Stimulated activated CD4-positive, alpha-beta T cell treated with anti-CD3 and anti-CD28 coated beads, Interleukin-12 subunit alpha, Interleukin-12 subunit beta, amount 100 ng/mL, for 48 hours (primary cell): ENCODE results near the gene LDLRAD4.

Experiments used
- DNase-seq, 3 donors: peaks; one replicate each; pipeline ENCODE4 v3.0.0-alpha.2; 2020; ENCODE audit warnings: low read depth in 2 of 3, low spot score in 1 of 3

Gene LDLRAD4

DNA sequence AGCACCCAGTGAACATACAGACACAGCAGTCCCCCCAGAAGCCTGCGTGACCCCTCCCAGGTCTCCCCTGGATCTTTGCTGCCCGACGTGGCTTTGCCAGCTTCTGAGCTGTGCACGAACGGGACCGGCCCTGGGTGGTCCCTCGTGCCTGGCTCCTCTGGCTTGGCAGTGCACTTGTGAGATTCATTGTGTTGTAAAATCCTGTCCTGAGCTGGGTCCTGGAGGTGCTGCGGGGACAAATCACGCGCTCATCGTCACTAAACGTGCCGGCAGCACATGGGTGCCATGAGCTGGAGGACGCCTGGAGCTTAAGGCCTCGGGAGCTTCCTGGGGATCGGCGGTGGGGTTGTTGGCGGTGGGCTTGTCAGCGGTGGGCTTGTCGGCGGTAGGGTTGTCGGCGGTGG lies 402.9 kb downstream of the LDLRAD4 start:
- DNase-seq = no peak

DNA sequence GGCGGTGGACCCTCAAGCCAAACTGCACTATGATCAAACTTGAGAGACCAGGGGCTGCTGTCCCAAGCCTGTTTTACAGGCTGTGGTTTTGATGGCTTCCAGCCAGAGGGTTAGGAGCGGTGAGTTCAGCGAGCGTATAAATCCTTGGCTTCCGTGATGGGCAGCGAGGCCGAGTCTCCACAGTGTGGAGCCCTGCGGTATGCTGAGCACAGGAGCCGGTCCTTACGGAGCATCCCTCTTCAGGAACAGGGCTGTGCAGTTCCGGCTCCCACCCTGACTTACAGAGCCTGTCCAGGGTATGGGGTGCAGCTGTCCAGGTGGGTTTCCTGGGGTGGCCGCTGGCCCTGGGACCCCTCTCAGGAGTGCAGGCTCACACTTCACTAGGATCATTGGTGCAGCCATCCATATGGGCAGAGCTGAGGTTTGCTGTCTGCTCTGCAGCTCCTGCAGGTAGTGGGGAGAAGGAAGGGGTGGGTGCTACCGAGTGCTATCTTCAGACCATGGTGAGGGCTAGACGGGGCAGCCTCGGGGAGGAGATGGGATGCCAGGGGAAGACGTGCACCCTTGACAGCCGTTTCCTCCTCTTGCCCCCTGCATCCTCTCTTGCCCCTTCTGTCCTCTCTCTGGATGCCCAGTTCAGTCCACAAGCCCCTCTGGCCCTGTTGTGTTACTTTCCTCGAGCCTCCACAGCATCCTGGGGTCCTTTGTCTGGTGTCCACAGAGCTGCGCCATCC lies 403.5 kb downstream of the LDLRAD4 start:
- no peak for DNase-seq

DNA sequence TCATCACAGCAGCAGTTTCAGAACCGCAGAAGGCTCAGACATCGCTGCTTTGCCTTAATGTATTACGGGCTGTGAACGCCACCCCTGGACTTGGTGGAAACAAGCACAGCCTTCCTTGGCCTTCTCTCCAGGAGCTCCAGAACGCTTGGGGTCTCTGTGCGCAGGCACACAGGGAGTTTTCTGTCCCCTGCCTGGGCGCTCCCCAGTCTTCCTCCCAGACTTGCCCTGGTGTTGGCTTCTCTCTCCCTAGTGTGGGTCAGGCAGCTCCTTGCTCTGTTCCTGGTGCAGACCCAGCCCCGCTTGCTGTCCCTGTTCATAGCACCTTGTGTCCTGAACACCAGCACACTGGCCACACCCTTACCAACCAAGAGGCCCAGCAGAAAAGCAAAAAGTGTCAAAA lies 404.2 kb downstream of the LDLRAD4 start:
- no peak for DNase-seq

DNA sequence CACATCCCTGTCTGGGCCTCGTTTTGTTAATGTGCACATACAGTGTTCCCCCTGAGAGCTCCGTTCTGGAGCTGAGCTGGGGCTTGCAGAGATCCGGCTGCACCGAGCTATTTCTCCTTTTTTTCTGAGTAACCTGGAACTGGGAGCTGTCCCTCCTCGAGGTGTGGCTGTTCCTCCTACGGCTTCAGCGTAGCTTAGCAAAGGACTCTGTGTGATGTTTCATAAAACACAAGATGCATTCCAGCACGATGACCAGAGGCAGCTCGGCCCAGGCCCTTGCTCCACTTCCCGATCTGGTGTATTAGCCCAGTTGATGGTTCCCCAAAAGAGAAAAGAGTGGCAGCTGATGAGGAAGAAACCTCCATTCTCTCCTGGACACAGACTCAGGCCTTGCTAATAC lies 404.8 kb downstream of the LDLRAD4 start:
- no peak for DNase-seq

DNA sequence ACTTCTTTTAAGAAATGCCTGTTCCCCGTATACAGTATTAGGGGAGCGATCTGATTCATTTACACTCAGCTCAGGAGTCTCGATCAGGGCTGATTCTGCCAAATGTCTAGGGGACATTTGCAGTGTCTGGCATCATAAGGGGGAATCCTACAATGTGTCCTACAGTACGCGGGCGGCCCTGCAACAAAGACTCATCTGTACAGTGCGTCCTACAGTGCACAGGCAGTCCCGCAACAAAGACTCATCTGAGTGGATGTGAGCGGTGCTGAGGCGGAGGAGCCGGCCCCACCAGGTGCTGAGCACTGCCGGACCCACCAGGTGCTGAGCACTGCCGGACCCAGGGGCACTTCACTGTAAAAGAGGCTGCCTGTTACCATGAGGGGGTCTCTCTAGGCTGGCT lies 405.3 kb downstream of the LDLRAD4 start:
- DNase-seq = no peak

DNA sequence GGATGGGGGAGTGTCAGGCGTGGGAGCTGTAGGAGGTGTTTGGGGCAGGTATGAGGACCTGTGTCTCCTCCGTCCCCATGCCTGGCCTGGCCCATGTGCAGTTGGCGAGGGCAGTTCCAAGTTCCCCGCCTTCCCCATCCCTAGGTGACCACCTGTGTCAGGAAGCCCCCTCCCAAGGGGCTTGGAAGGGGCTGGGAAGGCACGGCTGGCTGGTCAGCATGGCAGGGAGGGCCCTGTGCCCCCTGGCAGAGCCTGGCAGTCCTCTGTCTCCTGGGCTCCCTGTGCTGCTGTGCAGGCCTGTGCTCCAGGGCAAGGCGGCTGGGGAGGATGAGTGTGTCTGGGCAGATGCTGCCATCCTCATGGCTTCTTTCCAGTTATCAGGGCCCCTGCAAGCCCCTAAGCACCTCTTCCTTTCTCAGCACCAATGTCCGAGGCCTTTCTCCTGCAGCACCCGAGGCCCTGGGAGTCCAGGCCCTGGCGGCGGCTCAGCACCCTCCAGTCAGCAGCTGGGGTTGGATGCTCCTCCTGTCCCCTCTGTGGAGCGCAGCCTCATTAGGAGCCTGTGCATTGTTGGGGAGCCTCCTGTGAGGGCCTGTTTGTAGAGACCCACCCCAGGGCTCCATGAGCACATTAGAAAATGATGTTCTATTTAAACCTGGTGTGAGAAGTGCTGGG lies 406.1 kb downstream of the LDLRAD4 start:
- no peak for DNase-seq

DNA sequence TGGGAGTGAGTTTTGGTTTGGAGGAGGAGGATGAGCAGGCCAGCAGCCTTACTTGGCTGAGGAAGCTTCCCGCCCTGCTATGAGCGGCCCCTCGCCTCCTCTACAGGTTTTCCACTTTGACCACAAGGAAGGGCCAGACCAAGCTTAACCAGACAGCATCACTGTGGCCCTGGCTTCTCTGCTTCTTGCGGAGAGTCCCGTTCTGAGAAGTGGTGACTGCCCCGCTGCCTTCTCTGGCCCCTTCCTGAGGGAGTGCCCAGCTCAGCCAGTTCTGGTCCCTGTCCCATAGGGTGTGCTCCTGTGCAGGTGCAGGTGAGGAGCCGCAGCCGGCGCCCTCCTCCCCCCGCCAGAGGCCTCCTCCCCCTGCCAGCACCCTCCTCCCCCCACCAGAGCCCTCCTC lies 406.8 kb downstream of the LDLRAD4 start:
- DNase-seq = no peak

DNA sequence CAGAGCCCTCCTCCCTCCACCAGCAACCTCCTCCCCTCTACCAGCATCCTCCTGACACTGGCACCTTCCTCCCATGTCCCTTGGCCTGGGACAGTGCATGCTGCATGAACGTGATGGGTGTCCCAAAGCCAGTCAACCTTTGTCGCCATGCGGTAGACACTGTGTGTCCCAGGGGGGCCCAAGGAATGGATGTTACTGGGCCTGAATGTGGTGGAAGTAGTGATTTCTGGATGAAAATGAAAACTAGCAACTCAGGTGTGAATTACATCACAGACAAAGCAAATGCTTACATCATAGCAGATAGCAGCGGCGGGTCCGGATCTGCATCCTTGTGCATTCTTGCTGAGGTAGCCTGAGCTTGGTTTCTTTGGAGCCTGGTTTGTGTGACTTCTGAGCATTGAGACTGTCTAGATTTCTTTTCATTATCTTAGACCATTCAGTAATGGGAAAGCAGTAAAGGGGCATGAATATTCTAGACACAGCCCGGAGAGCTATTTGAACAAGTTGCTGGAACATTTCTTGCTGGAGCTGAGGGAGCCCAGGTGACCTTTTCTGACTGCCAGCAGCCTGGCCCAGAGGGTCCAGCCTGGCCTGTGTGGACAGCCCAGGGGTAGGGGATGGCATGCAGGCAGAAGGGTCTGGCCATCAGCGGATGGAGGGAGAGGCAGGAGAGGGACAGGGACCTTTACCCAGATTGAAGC lies 407.4 kb downstream of the LDLRAD4 start:
- DNase-seq = no peak

DNA sequence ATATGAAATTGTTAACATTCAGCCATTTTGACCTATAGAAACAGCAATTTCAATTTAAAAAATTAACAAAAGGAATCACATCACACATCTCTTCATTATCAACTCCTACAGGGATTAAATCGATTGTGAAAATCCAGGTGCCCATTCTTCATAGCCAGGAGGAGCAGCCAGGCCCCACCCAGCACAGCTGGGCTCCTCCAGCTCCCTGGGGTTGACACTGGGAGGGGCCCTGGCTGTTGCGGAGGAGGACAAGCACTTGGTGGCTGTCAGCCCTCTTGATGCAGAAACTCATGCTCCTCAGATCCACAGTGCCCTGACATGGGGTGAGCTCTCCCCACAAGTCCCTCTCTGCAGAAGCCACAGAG lies 408.0 kb downstream of the LDLRAD4 start:
- no peak for DNase-seq

DNA sequence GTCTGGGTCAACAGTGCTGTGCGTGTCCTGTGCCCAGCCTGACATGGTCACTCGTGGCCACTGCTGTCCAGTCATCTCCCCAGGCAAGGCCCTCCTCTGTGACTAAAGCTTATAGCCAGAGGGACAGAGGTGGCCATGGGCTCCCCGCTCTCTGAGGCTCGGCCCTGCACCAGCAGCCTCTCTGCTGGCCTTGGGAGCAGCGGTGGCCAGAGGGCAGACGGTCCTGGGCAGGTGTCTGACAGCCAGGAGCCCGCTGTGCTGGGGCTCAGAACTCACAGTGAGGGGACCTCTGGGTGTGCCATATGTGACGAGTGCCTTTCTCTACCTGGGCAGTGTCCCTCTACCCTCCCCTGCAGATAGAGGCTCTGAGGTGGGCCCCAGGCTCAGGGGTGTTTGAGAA lies 409.1 kb downstream of the LDLRAD4 start:
- no peak for DNase-seq

DNA sequence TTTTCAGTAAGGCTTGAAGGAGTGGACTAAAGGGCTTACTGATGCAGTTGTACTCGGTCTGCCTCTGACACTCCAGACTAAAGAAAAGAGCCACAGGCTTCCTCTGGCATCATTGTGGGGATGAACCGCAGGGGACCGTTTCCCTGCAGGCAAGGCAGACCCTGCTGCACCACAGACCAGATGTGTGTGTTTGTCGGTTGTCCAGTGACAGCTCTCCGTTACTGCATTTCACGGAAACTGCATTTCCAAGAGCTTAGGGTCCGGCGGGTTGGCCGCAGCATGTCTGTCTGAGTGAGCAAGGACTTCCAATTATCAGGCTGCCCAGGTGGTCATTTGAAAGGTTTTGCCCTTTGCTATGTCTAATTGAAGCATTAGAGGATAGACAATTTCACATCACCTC lies 409.7 kb downstream of the LDLRAD4 start:
- DNase-seq = no peak

DNA sequence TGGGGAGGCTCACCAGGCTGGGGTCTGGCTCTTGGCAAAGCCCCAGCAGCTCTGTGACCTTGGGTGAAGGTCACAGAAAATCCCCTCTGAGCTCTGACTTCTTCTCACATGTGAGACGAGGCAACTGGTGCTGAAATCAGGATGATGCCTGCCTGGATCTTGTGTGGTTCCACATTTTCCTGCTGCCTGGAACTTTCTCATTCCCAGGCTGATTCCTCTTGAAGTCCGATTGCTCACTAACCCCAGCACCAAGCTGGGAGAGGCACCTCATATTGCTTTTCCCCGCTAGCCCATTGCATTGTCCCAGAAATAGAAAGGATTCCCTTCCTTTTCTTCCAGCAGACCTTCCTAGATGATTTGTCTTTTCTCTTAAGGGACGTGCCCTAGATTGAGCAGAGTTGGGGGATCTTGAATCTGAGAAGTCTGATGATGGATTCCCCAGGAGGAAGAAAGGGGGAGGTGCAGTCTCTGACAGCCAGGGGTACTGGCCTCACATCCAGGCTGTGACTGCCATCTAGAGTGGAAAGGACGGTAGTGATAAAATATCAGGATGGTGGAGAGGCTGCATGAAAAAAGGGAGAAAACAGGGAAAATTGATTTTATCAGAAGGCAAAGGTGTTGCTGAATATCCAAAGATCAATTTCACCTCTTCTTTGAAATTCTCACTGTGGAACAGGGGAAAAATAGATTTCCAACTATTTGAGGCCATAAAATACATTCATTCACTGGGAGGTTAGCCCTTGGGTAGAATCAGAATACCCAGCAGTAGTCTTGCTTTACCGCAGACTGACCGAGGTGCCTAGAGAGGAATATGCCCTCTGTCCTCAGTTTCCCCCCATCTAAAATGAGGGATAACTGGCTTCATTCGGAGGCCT lies 411.5 kb downstream of the LDLRAD4 start:
- DNase-seq = no peak

DNA sequence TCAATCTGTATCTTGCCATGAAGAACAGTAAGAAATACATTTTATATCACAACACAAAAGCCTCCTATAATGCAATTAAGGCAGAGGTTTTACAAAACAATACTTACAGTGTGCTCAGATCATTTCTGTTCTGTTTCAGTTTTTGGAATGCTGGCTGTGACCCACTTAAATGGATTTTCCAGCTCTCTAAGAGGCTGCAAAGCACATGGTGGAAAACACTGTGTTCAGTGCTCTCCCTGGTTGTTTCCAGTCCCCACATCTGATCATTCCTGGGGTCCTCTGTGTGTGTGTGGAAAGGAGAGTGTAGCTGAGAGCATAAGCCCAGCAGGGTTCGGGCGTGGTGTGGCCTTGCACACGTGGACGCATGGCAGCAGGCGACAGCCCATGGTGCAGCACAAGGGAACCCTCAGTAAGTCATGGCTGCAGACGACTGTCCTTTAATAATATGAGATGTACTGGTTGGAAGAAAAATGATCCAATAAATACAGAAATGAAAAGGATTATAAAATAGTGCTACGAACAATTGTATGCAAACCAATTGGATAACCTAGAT lies 412.2 kb downstream of the LDLRAD4 start:
- no peak for DNase-seq

DNA sequence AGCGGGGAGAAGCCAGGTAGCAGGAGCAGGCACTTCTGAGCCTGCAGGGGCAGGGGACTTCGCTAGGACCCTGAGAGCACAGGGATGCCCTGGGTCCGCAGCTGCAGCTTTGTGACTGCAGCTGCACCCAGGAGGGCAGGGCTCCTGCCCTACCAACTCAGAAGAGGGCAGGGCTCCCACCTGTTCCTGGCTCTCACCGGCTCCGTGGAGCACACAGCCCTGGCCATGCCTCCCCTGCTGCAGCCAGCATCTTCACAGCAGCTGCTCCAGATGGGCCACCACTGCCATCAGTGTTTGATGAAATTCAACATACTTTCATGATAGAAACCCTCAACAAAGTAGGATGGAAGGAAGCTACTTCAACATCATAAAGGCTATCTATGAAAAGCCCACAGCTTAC lies 415.1 kb downstream of the LDLRAD4 start:
- no peak for DNase-seq

DNA sequence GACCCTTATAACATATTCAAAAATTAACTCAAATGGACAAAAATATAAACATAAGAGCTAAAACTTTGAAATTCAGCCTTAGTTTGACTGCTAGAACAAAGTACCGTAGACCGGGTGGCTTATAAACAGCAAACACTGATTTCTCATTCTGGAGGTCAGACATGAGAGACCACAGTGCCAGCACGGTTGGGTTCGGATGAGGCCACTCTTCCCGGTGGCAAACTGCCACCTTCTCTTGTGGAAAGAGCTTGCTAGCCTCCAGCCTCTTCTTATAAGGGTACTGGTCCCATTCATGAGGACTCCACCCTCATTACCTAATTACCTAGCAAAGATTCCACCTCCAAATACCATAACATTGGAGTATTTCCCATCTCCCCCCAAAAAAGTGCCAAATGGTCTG lies 416.5 kb downstream of the LDLRAD4 start:
- no peak for DNase-seq

DNA sequence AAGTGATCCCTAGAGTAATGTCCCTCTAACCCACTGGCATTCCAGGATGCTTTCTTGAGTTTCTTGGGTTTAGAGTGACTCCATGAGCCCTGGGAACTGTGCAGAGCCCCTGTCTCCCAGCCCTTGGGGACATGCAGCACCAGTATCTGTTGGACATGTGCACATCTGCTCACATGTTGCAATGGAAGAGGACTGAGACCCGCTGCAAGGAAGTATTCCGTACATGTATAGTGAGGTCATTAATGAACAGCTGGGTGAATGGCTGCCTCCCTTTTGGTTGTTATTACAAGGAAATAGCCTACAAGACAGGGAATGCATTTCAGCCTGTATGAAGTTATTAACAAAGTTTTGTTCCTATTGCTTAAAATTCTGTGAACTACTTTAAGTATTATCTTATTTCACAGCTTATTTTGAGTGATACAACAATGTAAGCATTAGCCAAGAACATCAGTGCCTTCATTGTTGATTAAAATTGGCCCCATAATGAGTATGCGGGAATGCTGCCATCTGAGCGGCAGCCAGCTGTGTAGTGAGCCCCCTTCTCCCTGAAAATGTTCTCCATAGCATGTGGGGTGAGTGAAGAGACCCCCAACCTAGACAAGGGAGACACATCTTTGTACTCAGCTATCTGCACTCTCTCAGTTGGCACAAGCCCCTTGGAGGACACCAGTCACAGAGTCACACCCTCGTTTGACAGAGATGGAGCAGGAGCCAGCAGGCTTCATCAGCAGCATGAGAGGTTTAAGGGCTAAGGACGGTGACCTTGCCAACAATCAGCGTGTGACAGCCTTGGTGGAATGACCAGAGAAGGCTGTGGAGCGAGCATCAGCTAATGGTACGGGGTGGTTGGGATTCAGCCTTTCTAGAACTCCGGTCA lies 420.4 kb downstream of the LDLRAD4 start:
- DNase-seq = no peak

DNA sequence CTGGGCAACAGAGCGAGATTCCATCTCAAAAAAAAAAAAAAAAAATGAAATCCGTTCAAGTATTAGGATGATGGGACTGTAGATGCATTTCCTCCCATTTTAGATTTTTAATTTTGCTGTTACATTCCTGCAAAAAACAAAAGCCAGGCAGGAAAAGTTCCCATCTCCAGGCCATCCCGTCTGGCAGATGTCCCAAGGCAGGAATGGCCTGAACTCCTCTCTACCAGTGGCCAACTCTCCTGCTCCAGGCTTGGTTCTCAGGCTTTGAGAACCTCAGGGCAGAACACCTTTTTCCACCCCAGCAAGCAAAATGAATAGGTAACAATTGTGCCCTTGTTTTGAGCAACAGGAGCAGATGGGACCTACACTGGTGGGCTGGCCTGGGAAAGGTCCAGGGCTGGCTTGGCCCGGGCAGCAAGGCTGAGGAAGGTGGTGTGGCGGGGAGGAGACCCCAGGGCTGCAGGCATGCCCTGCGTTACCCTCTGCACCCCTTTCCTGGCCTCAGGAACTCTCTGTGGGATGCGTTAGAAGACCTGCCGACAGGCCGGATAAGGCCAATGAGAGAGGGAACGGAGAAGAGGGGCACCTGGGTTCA lies 421.8 kb downstream of the LDLRAD4 start:
- DNase-seq = no peak

DNA sequence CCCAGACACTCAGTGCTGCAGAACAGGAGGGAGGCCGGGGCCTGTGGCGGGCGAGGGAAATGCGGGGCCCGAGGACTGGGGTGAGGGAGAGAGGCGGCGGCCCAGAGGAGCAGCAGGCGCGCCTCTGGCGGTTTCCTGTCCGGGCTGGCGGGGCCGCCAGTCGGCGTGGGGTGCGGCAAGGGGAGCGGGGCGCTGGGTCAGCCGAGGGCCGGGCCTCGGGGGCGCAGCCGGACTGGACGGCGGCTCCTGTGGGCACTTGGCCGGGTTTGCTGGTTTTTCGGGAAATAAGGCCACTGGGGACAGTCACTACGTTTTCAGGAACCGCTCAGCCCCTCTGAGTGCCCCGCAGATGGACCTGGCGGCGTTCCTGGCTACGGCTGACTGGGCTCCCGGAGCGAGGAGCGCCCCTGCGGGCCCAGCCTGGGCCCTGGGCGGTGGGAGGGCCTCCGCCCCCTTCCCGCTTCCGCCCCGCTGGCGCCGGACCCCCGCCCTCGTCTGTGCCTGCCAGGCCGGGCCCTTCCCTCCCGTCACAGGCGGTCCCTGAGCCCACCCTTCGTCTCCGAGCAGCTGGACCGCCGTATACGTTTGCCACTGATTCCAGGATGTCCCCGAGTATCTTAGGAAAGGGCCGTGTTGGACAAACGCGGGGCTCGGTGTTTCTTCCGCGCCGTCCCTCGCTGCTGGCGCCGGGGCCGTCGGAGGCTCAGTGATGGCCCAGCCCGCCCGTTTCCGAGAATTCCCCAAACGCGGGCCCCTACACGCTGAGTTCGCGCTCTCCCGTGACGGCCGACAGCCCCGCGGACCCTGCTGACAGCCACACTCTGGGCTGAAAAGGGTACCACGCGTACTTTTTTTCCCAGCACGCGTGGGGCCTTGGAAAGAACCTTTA lies 423.2 kb downstream of the LDLRAD4 start:
- DNase-seq = no peak

DNA sequence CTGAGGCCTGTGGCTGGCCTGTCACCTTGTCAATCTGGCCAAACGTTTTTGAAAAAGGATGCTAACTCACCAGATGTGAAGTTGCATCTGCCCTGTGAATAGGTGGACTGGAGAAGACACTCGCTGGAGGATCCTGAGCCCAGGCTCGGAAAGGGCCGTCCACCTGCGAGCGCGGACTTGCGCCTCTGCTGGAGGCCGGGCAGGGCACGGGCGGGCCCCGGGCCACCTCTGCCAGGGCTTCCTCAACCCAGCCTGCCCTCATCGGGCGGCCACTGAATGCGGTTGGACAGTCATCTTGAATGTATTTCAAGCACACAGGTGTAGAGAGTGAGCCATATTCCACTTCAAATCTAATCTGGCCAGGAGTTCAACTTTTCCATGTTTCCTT lies 423.9 kb downstream of the LDLRAD4 start:
- DNase-seq = no peak
